Measurements from ENCODE around the gene ATAT1. TPM values are rescaled to one million over a fixed set of nuclear protein-coding genes. Genes with fewer than 3 reads are reported as not detected.

Gene ATAT1
- total RNA-seq, 1 donor from 2014 or later = 51.0 TPM

DNA sequence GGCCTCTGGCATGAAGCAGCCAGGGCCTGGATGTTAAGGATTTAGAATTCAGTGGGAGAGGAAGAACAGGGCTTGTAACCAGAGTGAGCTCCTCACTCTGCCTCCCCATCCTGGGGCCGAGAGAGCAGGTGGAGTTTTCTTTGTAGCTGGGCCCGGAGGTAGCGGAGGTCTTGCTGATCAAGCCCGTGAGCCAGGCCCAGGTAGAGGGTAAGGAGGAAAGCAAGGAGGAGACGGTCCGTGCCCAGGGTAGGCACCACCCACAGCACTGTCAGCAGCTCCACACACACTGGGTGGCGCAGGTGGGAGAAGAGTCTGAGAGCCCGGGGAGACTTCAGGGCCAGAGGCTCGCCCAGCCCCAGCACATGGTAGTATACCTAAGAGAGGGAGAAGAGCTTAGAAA lies 61.9 kb downstream of the ATAT1 start:
- peaks cover 63% of the 10 kb centered on the region for H3K4me1 Mint-ChIP-seq
- H3K27ac Mint-ChIP-seq = peak overlapping the region; percentile 92
- no peaks in the 10 kb centered on the region for H3K27me3 Mint-ChIP-seq (ENCODE audit: low read depth)
- no peaks in the 10 kb centered on the region for H3K36me3 Mint-ChIP-seq
- no peaks in the 10 kb centered on the region for H3K9me3 Mint-ChIP-seq
- DNase-seq (ENCODE audit: low spot score in 2 of 2, unreplicated experiment in 2 of 2) = no peak
- peak overlapping the region; percentile 81 for H3K4me3 Mint-ChIP-seq
- TF ChIP-seq, protein P1, sequence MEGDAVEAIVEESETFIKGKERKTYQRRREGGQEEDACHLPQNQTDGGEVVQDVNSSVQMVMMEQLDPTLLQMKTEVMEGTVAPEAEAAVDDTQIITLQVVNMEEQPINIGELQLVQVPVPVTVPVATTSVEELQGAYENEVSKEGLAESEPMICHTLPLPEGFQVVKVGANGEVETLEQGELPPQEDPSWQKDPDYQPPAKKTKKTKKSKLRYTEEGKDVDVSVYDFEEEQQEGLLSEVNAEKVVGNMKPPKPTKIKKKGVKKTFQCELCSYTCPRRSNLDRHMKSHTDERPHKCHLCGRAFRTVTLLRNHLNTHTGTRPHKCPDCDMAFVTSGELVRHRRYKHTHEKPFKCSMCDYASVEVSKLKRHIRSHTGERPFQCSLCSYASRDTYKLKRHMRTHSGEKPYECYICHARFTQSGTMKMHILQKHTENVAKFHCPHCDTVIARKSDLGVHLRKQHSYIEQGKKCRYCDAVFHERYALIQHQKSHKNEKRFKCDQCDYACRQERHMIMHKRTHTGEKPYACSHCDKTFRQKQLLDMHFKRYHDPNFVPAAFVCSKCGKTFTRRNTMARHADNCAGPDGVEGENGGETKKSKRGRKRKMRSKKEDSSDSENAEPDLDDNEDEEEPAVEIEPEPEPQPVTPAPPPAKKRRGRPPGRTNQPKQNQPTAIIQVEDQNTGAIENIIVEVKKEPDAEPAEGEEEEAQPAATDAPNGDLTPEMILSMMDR (IDR thresholded peaks at IDR 0.05; ENCODE audit: unreplicated experiment) = no peak

DNA sequence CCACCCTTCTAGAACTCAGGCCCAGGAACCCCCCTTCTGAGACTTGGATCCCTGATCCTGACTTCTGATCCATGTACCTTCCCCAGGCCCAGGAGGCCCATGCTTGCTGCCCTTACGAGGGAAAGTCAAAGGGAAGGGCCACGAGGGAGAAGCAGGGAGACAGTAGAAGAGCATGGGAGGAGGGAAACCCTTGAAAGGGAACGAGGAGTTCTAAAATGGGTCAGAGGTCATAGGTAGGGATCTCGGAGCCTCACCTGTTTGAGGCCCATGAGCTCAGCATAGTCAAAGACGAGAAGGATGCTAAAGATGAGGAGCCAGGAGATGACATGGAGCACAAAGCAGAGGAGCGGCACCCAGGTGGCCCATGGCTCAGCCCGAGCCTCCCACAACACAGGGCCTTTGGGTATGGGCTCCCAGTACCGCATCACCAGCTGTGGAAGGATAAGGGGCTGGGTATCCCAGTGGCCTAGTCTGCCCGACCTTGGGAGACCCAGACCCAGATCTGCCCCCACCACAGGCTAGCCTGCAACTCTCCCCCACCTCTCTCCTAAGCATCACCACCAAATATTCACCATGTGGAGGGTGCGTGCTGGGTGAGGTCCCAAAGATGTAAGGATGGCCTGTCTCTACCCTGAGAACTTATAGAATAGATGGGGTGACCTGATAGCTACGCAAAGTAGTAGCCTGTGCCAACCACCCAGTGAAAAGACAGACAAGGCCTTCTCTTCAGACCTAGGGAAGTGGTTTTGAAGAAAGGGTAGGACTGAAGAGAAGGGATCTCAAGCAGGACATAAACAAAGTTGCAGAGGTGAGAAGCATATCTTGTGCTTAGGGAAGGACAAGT lies 62.6 kb downstream of the ATAT1 start:
- H3K27ac Mint-ChIP-seq = peak overlapping the region; percentile 96

GRCh38 chr6:30689985-30690384 lies 63.3 kb downstream of the ATAT1 start:
- Mint-ChIP-seq H3K9me3 (no peaks in the 10 kb centered on the region), H3K36me3 (no peaks in the 10 kb centered on the region), H3K27ac (peak overlapping the region; percentile 96), H3K4me3 (peak overlapping the region; percentile 89), H3K4me1 (peaks cover 54% of the 10 kb centered on the region), H3K27me3 (ENCODE audit: low read depth) (no peaks in the 10 kb centered on the region)
- TF ChIP-seq, protein P1 (IDR thresholded peaks at IDR 0.05; ENCODE audit: unreplicated experiment) = no peak
- DNase-seq (ENCODE audit: low spot score in 2 of 2, unreplicated experiment in 2 of 2) = no peak

More for the DNA sequence above, 62.6 kb downstream of the ATAT1 start:
- Mint-ChIP-seq H3K36me3 (no peaks in the 10 kb centered on the region), H3K4me1 (peaks cover 57% of the 10 kb centered on the region), H3K4me3 (peak overlapping the region; percentile 89), H3K9me3 (no peaks in the 10 kb centered on the region), H3K27me3 (ENCODE audit: low read depth) (no peaks in the 10 kb centered on the region)
- TF ChIP-seq, protein P1 (IDR thresholded peaks at IDR 0.05; ENCODE audit: unreplicated experiment) = no peak
- no peak for DNase-seq (ENCODE audit: low spot score in 2 of 2, unreplicated experiment in 2 of 2)

DNA sequence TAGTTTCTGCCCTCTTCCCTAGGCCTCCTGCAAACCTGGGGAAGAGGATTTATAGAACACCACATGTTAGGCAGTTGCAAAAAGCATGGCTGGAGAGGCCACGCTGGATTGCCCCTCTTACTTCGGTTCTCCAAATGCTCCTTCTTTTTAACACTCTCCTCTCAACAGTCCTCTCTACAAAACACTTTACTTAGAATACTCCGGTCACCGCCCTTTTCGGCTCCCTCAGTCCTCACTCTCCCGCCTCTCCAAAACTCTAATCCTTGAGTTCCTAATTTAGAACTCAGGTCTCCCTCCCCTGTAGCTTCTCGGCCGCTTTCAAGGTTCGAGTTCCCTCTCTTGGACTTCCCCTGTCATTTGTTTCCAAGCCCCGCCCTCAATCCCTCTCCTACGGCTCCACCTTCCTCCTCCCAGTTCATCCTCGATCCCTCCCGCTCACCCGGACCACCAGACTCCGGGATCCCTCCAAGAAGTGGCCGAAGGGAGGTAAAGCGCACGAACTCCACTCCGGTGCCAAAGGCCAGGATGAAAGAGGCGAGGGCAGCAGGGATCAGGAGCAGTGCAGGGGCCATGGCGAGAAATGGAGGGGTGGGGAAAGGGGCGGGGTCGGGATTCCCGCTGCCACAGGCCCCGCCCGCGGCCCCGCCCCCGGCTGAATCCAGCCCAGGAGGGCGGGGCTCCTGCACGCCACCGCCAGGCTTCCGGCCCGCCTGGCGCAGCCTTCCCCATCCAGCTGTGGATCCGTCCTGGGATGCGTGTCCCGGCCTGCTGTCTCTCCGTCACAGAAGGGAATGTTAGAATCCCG lies 63.9 kb downstream of the ATAT1 start, which contains the start of gene NRM:
Gene NRM, minus strand, starts transcription at position 582 of the 805 bp plus-strand sequence. Its CDS starts 10 bp downstream, at position 572.
- TF ChIP-seq, protein P1 (IDR thresholded peaks at IDR 0.05; ENCODE audit: unreplicated experiment) = no peak

GRCh38 chr6:30691208-30691847 lies 64.7 kb downstream of the ATAT1 start:
- Mint-ChIP-seq H3K9me3 (no peaks in the 10 kb centered on the region), H3K4me3 (peak overlapping the region; percentile 89), H3K27ac (peak overlapping the region; percentile 93), H3K27me3 (ENCODE audit: low read depth) (no peaks in the 10 kb centered on the region), H3K36me3 (no peaks in the 10 kb centered on the region), H3K4me1 (peaks cover 45% of the 10 kb centered on the region)
- TF ChIP-seq, protein P1 (IDR thresholded peaks at IDR 0.05; ENCODE audit: unreplicated experiment) = no peak
- no peak for DNase-seq (ENCODE audit: low spot score in 2 of 2, unreplicated experiment in 2 of 2)

More for the DNA sequence above, 63.9 kb downstream of the ATAT1 start, which contains the start of gene NRM:
- Mint-ChIP-seq H3K4me1 (peaks cover 52% of the 10 kb centered on the region), H3K9me3 (no peaks in the 10 kb centered on the region), H3K4me3 (peak within 1 kb of the TSS; percentile 89), H3K27ac (peak within 1 kb of the TSS; percentile 96), H3K36me3 (no peaks in the 10 kb centered on the region), H3K27me3 (ENCODE audit: low read depth) (no peaks in the 10 kb centered on the region)
- peak; percentile 83 to 87 for DNase-seq (ENCODE audit: low spot score in 2 of 2, unreplicated experiment in 2 of 2)

Measured in mesothelial cell of epicardium (in vitro differentiated cells).